Measurements from ENCODE around the gene CST9L. TPM values are rescaled to one million over a fixed set of nuclear protein-coding genes. Genes with fewer than 3 reads are reported as not detected.

Gene CST9L
- total and polyA plus RNA-seq, 2 of the 13 experiments (the other 11 are each of a cell fraction or from before 2014, with no cell fraction given) = 0.15 TPM; not detected in 1

GRCh38 chr20:23606652-23607049 is 38.4 kb upstream of the CST9L start (continued):
- no peak for TF ChIP-seq KLF13 (CRISPR knock-in tag; IDR thresholded peaks at IDR 0.05)
- 0 out of 2 replicates have a peak, but pooled peaks have one; percentile 40 for TF ChIP-seq ZFP82 (CRISPR knock-in tag; IDR thresholded peaks at IDR 0.05; ENCODE audit: borderline replicate concordance)
- no peak for TF ChIP-seq ZNF83 (CRISPR knock-in tag; IDR thresholded peaks at IDR 0.05; ENCODE audit: borderline replicate concordance)
- TF ChIP-seq GATAD2A (CRISPR knock-in tag; IDR thresholded peaks at IDR 0.05) = peak; percentile 60; the same call in 1 of the 2 replicates
- TF ChIP-seq BCL6 (CRISPR knock-in tag; IDR thresholded peaks at IDR 0.05) = 0 out of 2 replicates have a peak, but pooled peaks have one; percentile 22
- TF ChIP-seq KIAA2018 (CRISPR knock-in tag; IDR thresholded peaks at IDR 0.05; ENCODE audit: borderline replicate concordance) = no peak
- no peak for TF ChIP-seq ZMYM4 (CRISPR knock-in tag; IDR thresholded peaks at IDR 0.05)
- peak; percentile 55; the same call in 1 of the 2 replicates for TF ChIP-seq SP5 (CRISPR knock-in tag; IDR thresholded peaks at IDR 0.05; ENCODE audit: borderline replicate concordance, low read depth)
- TF ChIP-seq ZNF383 (CRISPR knock-in tag; IDR thresholded peaks at IDR 0.05; ENCODE audit: borderline replicate concordance) = 0 out of 2 replicates have a peak, but pooled peaks have one; percentile 30
- peak; percentile 59; the same call in 1 of the 2 replicates for TF ChIP-seq HOXA5 (CRISPR knock-in tag; IDR thresholded peaks at IDR 0.05)
- peak; percentile 39 for TF ChIP-seq TEAD3 (CRISPR knock-in tag; optimal IDR thresholded peaks at IDR 0.05; ENCODE audit: borderline replicate concordance)
- TF ChIP-seq MTA1 (CRISPR knock-in tag; IDR thresholded peaks at IDR 0.05; ENCODE audit: borderline replicate concordance) = 0 out of 2 replicates have a peak, but pooled peaks have one; percentile 5
- peak; percentile 45; the same call in 1 of the 2 replicates for TF ChIP-seq ARID5B (CRISPR knock-in tag; IDR thresholded peaks at IDR 0.05)
- 0 out of 2 replicates have a peak, but pooled peaks have one; percentile 67 for TF ChIP-seq ZNF616 (CRISPR knock-in tag; IDR thresholded peaks at IDR 0.05; ENCODE audit: low read depth)
- TF ChIP-seq ZNF629 (CRISPR knock-in tag; conservative IDR thresholded peaks at IDR 0.05) = no peak
- no peak for TF ChIP-seq ZC3H13 (CRISPR knock-in tag; IDR thresholded peaks at IDR 0.05)
- peak; percentile 30; the same call in 1 of the 2 replicates for TF ChIP-seq GATAD1 (CRISPR knock-in tag; IDR thresholded peaks at IDR 0.05)
- TF ChIP-seq ZNF615 (CRISPR knock-in tag; IDR thresholded peaks at IDR 0.05; ENCODE audit: borderline replicate concordance) = no peak
- 0 out of 2 replicates have a peak, but pooled peaks have one; percentile 59 for TF ChIP-seq ZNF225 (CRISPR knock-in tag; IDR thresholded peaks at IDR 0.05)
- 0 out of 2 replicates have a peak, but pooled peaks have one; percentile 42 for TF ChIP-seq ZNF274 (CRISPR knock-in tag; IDR thresholded peaks at IDR 0.05)
